Measurements from ENCODE around the gene KRT27.

The KRT27 gene

GRCh38 chr17:40753804-40754203, 28.5 kb downstream of the KRT27 start:
- TF ChIP-seq GATA2 (IDR thresholded peaks at IDR 0.05; ENCODE audit: low read depth, low read length) = no peak
- no peak for TF ChIP-seq GATA3 (IDR thresholded peaks at IDR 0.05; ENCODE audit: low read depth, low read length)

DNA sequence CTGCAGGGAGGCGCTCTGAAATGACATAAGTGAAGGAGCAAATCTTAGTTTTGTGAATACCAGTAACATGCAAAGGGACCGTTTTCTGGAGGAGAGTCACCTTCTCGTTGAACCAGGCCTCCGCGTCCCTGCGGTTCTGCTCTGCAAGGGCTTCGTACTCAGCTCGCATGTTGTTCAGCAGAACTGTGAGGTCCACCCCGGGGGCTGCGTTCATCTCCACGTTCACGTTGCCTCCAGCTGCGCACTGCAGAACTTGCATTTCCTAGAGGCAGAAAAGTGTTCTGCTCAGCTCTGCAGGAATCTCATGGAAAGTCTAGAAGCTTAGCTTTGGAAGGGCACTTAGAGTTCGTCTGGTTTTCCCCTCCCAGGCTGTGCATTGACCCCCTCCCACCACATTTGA, 31.3 kb downstream of the KRT27 start:
- TF ChIP-seq GATA2 (IDR thresholded peaks at IDR 0.05; ENCODE audit: low read depth, low read length) (no peak), GATA3 (IDR thresholded peaks at IDR 0.05; ENCODE audit: low read depth, low read length) (no peak)

GRCh38 chr17:40750391-40750790, 32.0 kb downstream of the KRT27 start:
- TF ChIP-seq GATA3 (IDR thresholded peaks at IDR 0.05; ENCODE audit: low read depth, low read length) = no peak
- TF ChIP-seq GATA2 (IDR thresholded peaks at IDR 0.05; ENCODE audit: low read depth, low read length) = no peak

- TF ChIP-seq GATA2 (IDR thresholded peaks at IDR 0.05; ENCODE audit: low read depth, low read length) (no peak), GATA3 (IDR thresholded peaks at IDR 0.05; ENCODE audit: low read depth, low read length) (no peak)
Measured at GRCh38 chr17:40738553-40738952, 43.8 kb downstream of the KRT27 start.

GRCh38 chr17:40735016-40735415, 47.3 kb downstream of the KRT27 start:
- TF ChIP-seq GATA3 (IDR thresholded peaks at IDR 0.05; ENCODE audit: low read depth, low read length) = no peak

DNA sequence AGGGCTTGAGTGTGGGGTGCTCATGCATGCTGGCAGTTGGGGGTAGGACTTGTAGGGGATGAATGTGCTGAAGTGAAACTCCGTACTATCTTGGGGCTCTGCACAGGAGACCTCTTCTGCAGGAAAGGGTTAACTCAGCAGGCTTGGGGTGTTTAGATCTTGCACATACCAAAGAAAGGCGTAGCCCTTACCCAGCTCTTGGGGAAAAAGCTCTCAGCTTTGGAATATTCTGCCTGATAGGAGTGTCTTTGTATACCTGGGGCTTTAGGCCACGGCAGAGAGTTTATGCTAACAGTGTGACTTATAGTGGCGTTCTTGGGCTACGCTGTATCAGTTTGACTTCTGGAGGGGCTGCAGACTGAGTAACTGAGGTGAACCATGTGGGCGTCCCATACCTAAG, 48.3 kb downstream of the KRT27 start:
- TF ChIP-seq GATA3 (IDR thresholded peaks at IDR 0.05; ENCODE audit: low read depth, low read length) (no peak), GATA2 (IDR thresholded peaks at IDR 0.05; ENCODE audit: low read depth, low read length) (no peak)

DNA sequence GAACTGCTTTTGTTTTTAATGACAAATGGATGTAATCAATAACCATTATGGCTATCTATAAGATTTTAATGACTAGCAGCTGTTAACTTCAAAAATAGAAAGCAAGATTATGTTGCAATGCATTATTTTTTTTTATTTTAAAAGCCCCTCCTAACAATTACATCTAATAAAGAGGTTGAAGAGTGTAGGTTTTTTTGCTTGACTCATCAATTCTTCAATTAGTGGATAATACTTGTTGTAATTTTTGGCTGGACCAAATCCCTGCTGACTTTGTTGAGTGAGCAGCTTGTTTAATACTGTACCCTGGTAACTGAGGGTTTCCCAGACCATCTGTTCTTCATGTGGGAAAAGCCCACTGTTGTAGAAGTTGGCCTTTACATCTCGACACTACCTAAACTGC, 51.4 kb downstream of the KRT27 start:
- TF ChIP-seq GATA3 (IDR thresholded peaks at IDR 0.05; ENCODE audit: low read depth, low read length) (no peak), GATA2 (IDR thresholded peaks at IDR 0.05; ENCODE audit: low read depth, low read length) (no peak)

- TF ChIP-seq GATA3 (IDR thresholded peaks at IDR 0.05; ENCODE audit: low read depth, low read length) (no peak), GATA2 (IDR thresholded peaks at IDR 0.05; ENCODE audit: low read depth, low read length) (no peak)
Measured at GRCh38 chr17:40727447-40728231, 54.7 kb downstream of the KRT27 start.

GRCh38 chr17:40726919-40727318, 55.4 kb downstream of the KRT27 start:
- TF ChIP-seq GATA2 (IDR thresholded peaks at IDR 0.05; ENCODE audit: low read depth, low read length) (no peak), GATA3 (IDR thresholded peaks at IDR 0.05; ENCODE audit: low read depth, low read length) (no peak)

All from SH-SY5Y (cell line).